Measurements from ENCODE around the gene C21orf58.
"Not testable (repeated sequence)": the region's sequence is repeated elsewhere in the genome, so short reads cannot be mapped to it uniquely, and the experiment has no call there.

C21orf58 gene

DNA sequence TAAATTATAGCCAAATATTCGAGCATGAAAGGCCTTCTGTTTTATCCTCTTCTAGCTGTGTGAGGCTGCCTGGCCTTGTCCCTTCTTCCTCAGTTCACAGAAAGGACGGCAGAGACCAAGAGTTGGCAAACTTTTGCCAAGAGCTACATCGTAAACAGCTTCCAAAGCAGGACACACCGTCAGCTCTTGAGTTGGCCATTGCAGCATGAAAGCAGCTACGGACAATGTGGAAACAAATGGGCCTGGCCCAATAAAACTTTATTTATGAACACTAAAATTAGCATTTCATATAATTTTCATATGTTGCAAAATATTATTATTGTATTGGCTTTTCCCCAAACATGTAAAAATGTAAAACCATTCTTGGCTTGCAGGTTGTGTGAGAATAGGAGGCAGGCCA is 10.7 kb downstream of the C21orf58 start:
- Histone ChIP-seq H3K4me3 (ENCODE audit: low read depth in 1 of 2, low read length in 2 of 2) (no peak overlapping the region), H3K27me3 (ENCODE audit: insufficient read depth, low read length, poor library complexity) (no peaks in the 10 kb centered on the region), H3K9ac (ENCODE audit: low read depth, low read length) (no peak overlapping the region), H3K4me2 (ENCODE audit: insufficient read depth, low read length) (no peak overlapping the region), H3K36me3 (ENCODE audit: insufficient read depth, low read length) (peaks cover 91% of the 10 kb centered on the region), H2AFZ (ENCODE audit: low read depth, low read length) (no peak overlapping the region), H3K4me1 (ENCODE audit: insufficient read depth, low read length) (no peaks in the 10 kb centered on the region), H3K27ac (ENCODE audit: low read length) (no peak overlapping the region), H4K20me1 (ENCODE audit: insufficient read depth, low read length) (peaks cover 24% of the 10 kb centered on the region), H3K79me2 (ENCODE audit: insufficient read depth, low read length) (peaks cover 23% of the 10 kb centered on the region), H3K9me3 (ENCODE audit: insufficient read depth, low read length, severe bottlenecking) (no peaks in the 10 kb centered on the region)
- ATAC-seq (ENCODE audit: insufficient read depth, low read depth) (no peak), DNase-seq (no peak)
- TF ChIP-seq EZH2 (IDR thresholded peaks at IDR 0.05; ENCODE audit: borderline replicate concordance, low read depth, low read length, severe bottlenecking), result no peak
- TF ChIP-seq, protein P1, sequence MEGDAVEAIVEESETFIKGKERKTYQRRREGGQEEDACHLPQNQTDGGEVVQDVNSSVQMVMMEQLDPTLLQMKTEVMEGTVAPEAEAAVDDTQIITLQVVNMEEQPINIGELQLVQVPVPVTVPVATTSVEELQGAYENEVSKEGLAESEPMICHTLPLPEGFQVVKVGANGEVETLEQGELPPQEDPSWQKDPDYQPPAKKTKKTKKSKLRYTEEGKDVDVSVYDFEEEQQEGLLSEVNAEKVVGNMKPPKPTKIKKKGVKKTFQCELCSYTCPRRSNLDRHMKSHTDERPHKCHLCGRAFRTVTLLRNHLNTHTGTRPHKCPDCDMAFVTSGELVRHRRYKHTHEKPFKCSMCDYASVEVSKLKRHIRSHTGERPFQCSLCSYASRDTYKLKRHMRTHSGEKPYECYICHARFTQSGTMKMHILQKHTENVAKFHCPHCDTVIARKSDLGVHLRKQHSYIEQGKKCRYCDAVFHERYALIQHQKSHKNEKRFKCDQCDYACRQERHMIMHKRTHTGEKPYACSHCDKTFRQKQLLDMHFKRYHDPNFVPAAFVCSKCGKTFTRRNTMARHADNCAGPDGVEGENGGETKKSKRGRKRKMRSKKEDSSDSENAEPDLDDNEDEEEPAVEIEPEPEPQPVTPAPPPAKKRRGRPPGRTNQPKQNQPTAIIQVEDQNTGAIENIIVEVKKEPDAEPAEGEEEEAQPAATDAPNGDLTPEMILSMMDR (IDR thresholded peaks at IDR 0.05; ENCODE audit: borderline replicate concordance, extremely low read depth, low read length, poor library complexity, severe bottlenecking), result no peak

DNA sequence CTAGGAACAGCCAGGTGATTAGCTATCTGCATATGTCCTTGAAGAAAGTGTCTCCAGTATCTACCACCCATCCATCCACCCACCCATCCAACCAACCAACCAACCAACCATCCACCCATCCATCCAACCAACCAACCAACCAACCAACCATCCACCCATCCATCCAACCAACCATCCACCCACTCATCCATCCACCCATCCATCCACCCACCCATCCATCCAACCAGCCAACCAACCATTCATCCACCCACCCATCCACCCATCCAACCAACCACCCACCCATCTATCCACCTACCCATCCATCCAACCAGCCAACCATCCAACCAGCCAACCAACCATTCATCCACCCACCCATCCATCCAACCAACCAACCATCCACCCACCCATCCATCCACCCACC is 12.1 kb downstream of the C21orf58 start:
- ATAC-seq (ENCODE audit: insufficient read depth, low read depth) (no peak), DNase-seq (no peak)
- no peaks in the 10 kb centered on the region for H3K27me3 ChIP-seq (ENCODE audit: insufficient read depth, low read length, poor library complexity)
- no peaks in the 10 kb centered on the region for H3K9me3 ChIP-seq (ENCODE audit: insufficient read depth, low read length, severe bottlenecking)
- no peak overlapping the region for H3K27ac ChIP-seq (ENCODE audit: low read length)
- H2AFZ ChIP-seq (ENCODE audit: low read depth, low read length), result no peak overlapping the region
- peaks cover 89% of the 10 kb centered on the region for H3K36me3 ChIP-seq (ENCODE audit: insufficient read depth, low read length)
- H3K79me2 ChIP-seq (ENCODE audit: insufficient read depth, low read length), result peaks cover 16% of the 10 kb centered on the region
- H3K4me2 ChIP-seq (ENCODE audit: insufficient read depth, low read length), result no peak overlapping the region
- no peak overlapping the region for H3K4me3 ChIP-seq (ENCODE audit: low read depth in 1 of 2, low read length in 2 of 2)
- no peaks in the 10 kb centered on the region for H3K4me1 ChIP-seq (ENCODE audit: insufficient read depth, low read length)
- no peak overlapping the region for H3K9ac ChIP-seq (ENCODE audit: low read depth, low read length)
- H4K20me1 ChIP-seq (ENCODE audit: insufficient read depth, low read length), result peaks cover 14% of the 10 kb centered on the region
- TF ChIP-seq, protein P1 (IDR thresholded peaks at IDR 0.05; ENCODE audit: borderline replicate concordance, extremely low read depth, low read length, poor library complexity, severe bottlenecking), result no peak
- TF ChIP-seq EZH2 (IDR thresholded peaks at IDR 0.05; ENCODE audit: borderline replicate concordance, low read depth, low read length, severe bottlenecking), result no peak

DNA sequence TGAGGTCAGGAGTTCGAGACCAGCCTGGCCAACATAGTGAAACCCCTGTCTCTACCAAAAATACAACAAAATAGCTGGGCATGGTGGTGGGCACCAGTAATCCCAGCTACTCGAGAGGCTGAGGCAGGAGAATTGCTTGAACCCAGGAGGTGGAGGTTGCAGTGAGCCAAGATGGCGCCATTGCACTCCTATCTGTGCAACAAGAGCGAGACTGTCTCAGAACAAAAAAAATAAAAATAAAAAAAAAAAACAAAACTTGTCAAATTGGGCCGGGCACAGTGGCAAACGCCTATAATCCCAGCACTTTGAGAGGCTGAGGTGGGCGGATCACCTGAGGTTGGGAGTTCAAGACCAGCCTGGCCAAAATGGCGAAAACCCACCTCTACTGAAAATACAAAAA is 13.4 kb downstream of the C21orf58 start:
- not testable (repeated sequence) for H3K27me3 ChIP-seq (ENCODE audit: insufficient read depth, low read length, poor library complexity); H3K4me3 ChIP-seq (ENCODE audit: low read depth in 1 of 2, low read length in 2 of 2); DNase-seq; H3K27ac ChIP-seq (ENCODE audit: low read length); H3K9me3 ChIP-seq (ENCODE audit: insufficient read depth, low read length, severe bottlenecking); H3K79me2 ChIP-seq (ENCODE audit: insufficient read depth, low read length); H4K20me1 ChIP-seq (ENCODE audit: insufficient read depth, low read length); H2AFZ ChIP-seq (ENCODE audit: low read depth, low read length); H3K4me1 ChIP-seq (ENCODE audit: insufficient read depth, low read length); H3K9ac ChIP-seq (ENCODE audit: low read depth, low read length); H3K4me2 ChIP-seq (ENCODE audit: insufficient read depth, low read length); ATAC-seq (ENCODE audit: insufficient read depth, low read depth)
- H3K36me3 ChIP-seq (ENCODE audit: insufficient read depth, low read length), result peaks cover 85% of the 10 kb centered on the region

DNA sequence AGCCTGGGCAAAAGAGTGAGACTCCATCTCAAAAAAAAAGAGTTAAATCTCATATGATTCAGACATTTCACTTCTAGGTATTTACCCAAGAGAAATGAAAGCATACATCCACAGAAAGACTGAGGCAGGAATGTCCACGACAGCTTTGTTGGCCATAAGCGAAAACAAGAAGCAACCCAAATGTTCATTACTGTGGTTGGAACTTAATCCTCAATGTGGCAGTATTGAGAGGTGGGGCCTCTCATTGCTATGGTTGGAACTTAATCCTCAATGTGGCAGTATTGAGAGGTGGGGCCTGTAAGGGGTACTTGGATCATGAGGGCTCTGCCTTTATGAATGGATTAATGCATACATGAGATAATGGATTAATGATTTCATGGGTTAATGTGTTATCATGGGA is 15.2 kb downstream of the C21orf58 start:
- H3K79me2 ChIP-seq (ENCODE audit: insufficient read depth, low read length), result peaks cover 11% of the 10 kb centered on the region; the same call in 1 of the 2 replicates
- H4K20me1 ChIP-seq (ENCODE audit: insufficient read depth, low read length), result peaks cover 3% of the 10 kb centered on the region; the same call in 1 of the 2 replicates
- no peak for DNase-seq
- no peak overlapping the region for H2AFZ ChIP-seq (ENCODE audit: low read depth, low read length)
- H3K4me1 ChIP-seq (ENCODE audit: insufficient read depth, low read length), result no peaks in the 10 kb centered on the region
- no peak for ATAC-seq (ENCODE audit: insufficient read depth, low read depth)
- no peak overlapping the region for H3K4me2 ChIP-seq (ENCODE audit: insufficient read depth, low read length)
- no peak overlapping the region for H3K27ac ChIP-seq (ENCODE audit: low read length)
- H3K27me3 ChIP-seq (ENCODE audit: insufficient read depth, low read length, poor library complexity), result no peaks in the 10 kb centered on the region
- no peak overlapping the region for H3K9ac ChIP-seq (ENCODE audit: low read depth, low read length)
- TF ChIP-seq EZH2 (IDR thresholded peaks at IDR 0.05; ENCODE audit: borderline replicate concordance, low read depth, low read length, severe bottlenecking), result no peak
- TF ChIP-seq, protein P1 (IDR thresholded peaks at IDR 0.05; ENCODE audit: borderline replicate concordance, extremely low read depth, low read length, poor library complexity, severe bottlenecking), result no peak
- H3K4me3 ChIP-seq (ENCODE audit: low read depth in 1 of 2, low read length in 2 of 2), result no peak overlapping the region
- H3K9me3 ChIP-seq (ENCODE audit: insufficient read depth, low read length, severe bottlenecking), result no peaks in the 10 kb centered on the region
- peaks cover 81% of the 10 kb centered on the region for H3K36me3 ChIP-seq (ENCODE audit: insufficient read depth, low read length)
